GM12892 (cell line): Measurements from ENCODE around the gene RAB41.

ENCODE experiments used
- POLR2A ChIP-seq: IDR thresholded peaks from 2 replicates; pipeline ENCODE4 v1.6.1; 2011; ENCODE audit warnings: low read depth, low read length, control low read depth
- POLR2AphosphoS5 ChIP-seq: IDR thresholded peaks from 2 replicates; pipeline ENCODE4 v1.6.1; 2011; ENCODE audit warnings: low read depth, low read length, control low read depth
- TAF1 ChIP-seq: IDR thresholded peaks from 2 replicates; pipeline ENCODE4 v1.6.1; 2011; ENCODE audit warnings: low read depth, mild to moderate bottlenecking, control low read depth, low read length, borderline replicate concordance

DNA sequence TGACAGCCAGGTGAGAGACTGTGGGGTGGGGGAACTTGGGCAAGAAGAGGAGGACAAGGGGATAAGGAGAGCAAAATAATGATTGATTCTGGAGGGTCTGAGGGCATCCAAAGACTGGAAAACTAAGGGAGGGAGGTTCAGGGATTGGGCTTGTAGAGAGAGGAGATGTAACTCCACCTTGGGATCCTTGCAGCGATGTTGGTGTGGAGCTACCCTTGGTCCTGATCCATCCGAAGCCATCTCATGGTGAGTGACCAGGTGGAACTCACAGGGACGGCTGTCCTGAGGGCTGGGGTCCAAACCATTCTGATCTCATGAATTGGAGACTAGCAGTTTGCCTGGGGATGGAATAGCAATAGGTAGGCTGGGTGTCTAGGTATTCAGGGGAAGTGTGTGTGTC lies 1.4 kb upstream of the RAB41 start:
- TF ChIP-seq TAF1, result no peak
- TF ChIP-seq POLR2A, result no peak
- TF ChIP-seq POLR2AphosphoS5, result no peak
